Stimulated activated CD4-positive, alpha-beta T cell treated with anti-CD3 and anti-CD28 coated beads, Interleukin-12 subunit alpha, Interleukin-12 subunit beta, amount 100 ng/mL, for 48 hours (primary cell): ENCODE results near the gene C11orf42.
"Not testable (repeated sequence)": the region's sequence is repeated elsewhere in the genome, so short reads cannot be mapped to it uniquely, and the experiment has no call there.

Experiments
- DNase-seq, 3 donors: peaks; one replicate each; pipeline ENCODE4 v3.0.0-alpha.2; 2020; ENCODE audit warnings: low read depth in 2 of 3, low spot score in 1 of 3

Gene C11orf42

GRCh38 chr11:6223854-6224253 lies 18.5 kb downstream of the C11orf42 start:
- DNase-seq = no peak

- no peak for DNase-seq
Measured at GRCh38 chr11:6224421-6224820, 19.1 kb downstream of the C11orf42 start.

- DNase-seq = no peak
Measured at GRCh38 chr11:6225024-6225423, 19.7 kb downstream of the C11orf42 start.

- DNase-seq = no peak
Measured at GRCh38 chr11:6225896-6226295, 20.5 kb downstream of the C11orf42 start.

DNA sequence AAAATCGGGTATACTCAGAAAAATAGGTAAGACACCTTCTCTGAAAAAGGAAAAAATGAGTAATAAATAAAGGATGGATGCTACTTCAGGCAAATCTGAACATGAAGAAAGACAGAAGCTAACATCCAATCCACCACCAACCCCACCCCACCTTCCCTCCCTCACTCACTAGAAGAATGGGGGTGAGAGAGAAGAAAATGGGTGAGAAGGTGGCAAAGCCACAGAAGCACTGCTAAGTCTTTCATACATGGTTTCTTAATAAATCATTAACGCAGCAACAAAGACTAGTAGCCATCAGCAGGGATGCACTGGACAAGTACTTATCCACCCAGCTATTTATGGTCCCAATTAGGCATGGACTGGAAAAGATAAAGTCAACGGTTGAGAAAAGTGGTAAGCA lies 23.2 kb downstream of the C11orf42 start:
- DNase-seq = no peak

DNA sequence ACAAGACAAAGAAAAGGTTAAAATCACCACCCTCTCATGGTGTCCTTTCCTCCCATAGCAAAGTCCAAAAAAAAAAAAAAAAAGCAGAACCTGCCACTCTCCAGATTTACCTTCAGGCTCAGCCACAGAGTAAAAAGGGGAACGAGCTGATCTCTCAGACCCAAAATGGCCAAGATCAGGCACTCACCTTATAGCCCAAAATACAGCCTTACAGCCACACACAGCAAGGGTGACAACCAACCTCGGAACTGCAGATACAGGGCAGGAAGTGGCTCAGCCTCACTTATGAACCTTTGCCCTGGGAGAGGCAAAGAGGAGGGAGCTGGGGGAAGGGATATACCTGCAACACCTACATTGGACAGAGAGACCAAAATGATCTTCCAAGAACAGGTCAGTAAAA lies 24.6 kb downstream of the C11orf42 start:
- no peak for DNase-seq

DNA sequence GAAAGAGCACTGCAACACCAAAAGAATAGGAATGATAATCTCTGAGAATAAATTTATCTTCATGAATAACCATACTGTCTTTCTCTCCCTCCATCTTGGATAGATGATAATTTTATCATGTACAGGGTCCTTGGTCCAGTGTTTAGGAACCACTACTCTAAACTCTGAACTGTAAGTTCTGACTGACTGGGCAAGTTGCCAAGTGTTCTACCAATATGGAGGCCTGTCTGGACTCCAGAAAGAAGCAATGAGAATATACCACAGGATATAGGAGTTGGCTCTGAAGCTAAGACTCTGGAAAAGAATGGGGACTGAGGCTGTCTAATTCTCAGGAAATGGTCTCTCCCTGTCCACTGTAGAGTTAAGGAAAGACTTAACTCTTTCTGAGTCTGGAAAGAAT lies 27.5 kb downstream of the C11orf42 start:
- DNase-seq = no peak

DNA sequence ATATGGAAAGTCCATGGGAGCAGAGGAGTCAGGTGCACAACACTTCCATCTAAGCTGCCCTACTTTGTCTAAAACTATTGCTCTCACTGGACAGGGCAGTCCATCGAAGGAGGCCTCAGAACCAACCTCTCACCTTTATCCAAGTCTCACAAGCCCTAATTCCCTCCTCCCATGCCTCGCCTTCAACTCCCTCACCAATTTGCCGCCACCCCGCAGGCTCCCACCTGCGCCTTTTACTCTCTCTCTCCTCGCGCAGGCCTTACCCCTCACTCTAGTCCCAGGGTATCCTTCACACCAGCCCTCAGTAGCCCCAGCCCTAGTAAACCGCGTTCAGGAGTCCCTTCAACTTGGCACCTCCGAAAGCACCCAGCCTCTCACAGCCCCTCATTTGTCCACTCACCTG lies 28.6 kb downstream of the C11orf42 start:
- no peak for DNase-seq

DNA sequence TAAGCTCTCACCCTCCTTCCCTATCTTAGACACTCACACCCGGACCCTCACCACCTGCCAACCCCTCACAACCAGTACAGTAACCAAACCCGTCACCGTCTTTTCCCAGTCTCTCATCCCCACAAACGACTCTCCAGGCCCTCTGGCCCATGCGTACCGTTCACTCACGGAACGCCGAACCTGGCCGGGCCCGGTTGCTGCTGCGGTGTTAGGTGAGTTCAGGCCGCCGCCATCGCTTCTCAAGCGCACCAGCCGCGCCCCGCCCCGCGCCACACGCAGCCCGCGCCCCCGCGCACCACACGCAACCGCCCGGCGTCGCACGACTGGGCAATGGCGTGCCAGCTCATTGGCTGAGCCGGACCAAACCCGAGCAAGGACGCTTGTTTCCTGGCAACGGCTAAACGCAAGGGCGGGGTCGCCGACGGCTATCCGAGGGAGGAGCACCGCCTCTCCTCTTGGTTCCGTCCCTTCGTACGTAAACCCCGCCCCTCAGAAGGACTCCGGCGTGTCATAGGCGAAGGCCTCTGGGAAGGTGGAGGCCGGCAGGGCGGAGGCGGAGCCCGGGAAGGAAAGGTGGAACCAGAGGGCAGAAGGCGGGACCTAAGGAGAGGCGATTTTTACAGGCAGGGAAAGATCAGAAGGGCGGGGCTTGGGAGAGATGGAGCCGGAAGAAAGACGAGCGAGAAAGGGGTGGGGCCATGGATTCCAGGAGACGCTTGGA lies 29.2 kb downstream of the C11orf42 start, which contains the start of gene FHIP1B:
FHIP1B (minus strand) TSS at position 250 of the 721 bp plus-strand sequence. CDS start 10,120 bp downstream, outside the sequence.
- DNase-seq = peak; percentile 98 to 100 (median 100)

- DNase-seq = no peak
Measured at GRCh38 chr11:6237266-6237665, 31.9 kb downstream of the C11orf42 start.

DNA sequence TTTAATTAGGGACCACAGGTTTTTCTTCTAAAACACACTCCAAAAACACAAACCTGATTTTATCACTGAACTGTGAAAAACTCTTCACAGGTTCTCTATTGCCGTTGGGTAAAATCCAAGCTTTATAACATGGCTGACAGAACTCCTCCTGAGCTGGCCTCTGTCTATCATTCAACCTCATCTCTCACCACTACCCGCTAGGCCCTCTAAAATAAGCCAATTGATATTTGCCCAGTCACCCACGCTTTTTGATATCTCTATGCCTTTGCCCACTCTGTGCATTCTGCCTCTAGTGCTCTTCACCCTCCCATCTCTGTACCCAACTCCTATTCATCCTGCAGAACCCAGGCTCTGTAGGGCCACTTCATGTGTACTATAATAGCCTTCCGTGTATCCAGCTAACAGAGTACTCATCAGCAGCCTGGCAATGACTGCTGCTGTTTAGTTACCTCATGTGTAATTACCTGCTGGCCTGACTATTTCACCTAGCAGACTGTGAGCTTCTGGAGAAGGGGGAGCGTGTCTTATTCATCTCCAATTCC lies 32.5 kb downstream of the C11orf42 start:
- no peak for DNase-seq

- no peak for DNase-seq
Measured at GRCh38 chr11:6238902-6239301, 33.5 kb downstream of the C11orf42 start, which contains the start of gene CNGA4. Gene CNGA4, plus strand, starts transcription at chr11:6239089. Its CDS starts 118 bp downstream, at chr11:6239207.

DNA sequence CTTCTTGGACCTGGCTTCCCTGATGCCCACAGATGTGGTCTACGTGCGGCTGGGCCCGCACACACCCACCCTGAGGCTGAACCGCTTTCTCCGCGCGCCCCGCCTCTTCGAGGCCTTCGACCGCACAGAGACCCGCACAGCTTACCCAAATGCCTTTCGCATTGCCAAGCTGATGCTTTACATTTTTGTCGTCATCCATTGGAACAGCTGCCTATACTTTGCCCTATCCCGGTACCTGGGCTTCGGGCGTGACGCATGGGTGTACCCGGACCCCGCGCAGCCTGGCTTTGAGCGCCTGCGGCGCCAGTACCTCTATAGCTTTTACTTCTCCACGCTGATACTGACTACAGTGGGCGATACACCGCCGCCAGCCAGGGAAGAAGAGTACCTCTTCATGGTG lies 34.8 kb downstream of the C11orf42 start:
- no peak for DNase-seq

- no peak for DNase-seq
Measured at GRCh38 chr11:6240781-6241180, 35.4 kb downstream of the C11orf42 start.

DNA sequence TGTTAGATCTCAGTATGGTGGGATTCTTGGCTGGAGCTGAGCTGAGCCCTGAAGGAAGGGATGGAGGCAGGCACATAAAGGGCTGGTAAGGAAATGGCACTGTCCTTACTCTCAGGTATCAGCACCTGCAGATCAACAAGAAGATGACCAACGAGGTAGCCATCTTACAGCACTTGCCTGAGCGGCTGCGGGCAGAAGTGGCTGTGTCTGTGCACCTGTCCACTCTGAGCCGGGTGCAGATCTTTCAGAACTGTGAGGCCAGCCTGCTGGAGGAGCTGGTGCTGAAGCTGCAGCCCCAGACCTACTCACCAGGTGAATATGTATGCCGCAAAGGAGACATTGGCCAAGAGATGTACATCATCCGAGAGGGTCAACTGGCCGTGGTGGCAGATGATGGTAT lies 36.0 kb downstream of the C11orf42 start:
- DNase-seq = no peak

- no peak for DNase-seq
Measured at GRCh38 chr11:6245536-6245935, 40.2 kb downstream of the C11orf42 start.

- no peak for DNase-seq
Measured at GRCh38 chr11:6248248-6248647, 42.9 kb downstream of the C11orf42 start.

- DNase-seq = not testable (repeated sequence)
Measured at GRCh38 chr11:6248897-6249296, 43.5 kb downstream of the C11orf42 start.

DNA sequence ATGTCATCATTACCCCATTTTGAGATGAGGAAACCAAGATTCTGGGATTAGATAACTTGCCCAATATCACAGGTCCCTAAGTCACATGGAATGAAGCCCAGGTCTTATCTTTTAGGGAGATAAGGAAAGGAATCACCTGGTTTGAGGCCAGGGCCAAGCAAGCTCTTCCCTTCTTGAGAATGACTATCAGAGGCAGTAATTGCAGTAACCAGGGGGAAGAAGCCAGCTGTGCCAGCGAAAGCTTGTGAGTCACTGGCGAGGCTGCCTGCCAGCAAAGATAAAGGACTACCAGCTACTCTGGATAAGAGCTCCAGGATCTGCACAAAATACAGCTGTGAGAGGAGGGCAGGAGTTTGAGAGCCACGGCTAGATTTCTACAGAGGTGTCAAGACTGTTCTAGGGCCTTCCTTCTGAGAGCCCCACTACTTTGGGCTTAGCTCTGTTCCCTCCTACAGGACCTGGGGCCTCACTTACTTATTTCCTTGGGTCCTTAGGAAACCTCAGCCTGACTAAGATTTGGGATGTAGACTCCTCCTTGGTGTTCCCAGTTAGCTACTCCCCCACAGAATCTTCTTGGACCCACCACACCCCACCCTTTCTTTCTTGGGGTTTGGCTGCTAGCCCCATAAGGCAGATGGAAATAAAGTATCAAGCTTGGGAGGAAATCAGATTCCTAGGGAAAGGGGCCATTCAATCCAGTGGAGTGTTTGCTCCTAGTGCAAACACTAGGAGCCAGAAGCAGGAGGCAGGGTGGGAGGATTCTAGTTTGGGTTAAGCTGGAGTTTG lies 44.6 kb downstream of the C11orf42 start:
- no peak for DNase-seq

DNA sequence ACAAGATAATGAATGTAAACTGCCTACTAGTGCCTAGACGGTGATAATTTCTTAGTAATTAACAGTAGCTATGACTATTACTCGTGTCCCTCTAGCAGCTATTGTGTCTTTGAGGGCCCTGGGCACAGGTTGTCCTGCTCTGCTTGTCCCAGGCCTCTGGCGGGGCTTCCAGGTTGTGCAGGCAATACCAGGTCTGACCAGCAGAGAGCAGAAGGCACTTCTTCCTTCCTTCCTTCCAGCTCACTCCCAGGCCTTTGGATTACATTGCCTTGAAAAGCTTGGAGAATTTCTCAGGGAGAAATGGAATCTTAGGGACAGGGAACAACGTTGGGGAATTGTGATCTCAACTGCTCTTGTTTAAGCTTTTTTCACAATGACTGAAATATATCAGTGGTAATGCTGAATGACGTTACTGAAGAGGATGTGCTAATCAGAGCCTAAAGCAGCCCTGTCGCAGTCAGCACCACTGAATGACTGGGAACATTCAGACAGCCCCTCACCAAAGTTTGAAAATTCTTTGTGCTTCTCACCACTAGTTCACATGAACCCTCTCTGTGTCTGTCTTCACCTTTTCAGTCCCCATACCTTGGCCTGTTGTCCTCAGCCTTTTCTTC lies 45.9 kb downstream of the C11orf42 start:
- DNase-seq = peak; percentile 41 to 57 (median 46)

DNA sequence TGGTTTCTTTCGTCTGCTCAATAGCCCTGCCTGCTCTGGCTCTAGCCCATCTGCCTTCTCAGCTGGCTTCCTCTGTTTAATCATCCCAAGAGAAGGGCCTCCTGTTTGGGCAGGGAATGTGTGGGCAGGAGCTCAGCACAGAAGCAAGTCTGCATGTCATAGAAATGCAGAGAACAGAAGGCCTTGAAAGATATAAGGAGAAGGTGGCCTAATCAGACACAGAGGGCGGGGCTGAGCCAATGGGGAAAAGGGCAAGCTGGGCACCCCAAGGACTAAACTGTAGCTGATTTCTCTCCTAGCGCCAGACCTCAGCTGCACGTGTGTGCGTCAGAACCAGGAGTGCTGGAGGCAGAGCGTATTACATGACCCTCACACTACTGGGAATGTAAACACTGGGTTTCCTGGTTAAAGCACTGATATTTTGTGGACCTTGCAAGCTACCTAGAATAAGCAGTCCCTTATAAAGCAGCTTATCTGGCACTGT lies 46.7 kb downstream of the C11orf42 start:
- DNase-seq = no peak
